GM19025 (cell line): Measurements from ENCODE around the gene SEPTIN2.
A peak's percentile ranks its signal among the peaks of the same experiment; 100 is the strongest.
"Not testable (repeated sequence)": the region's sequence is repeated elsewhere in the genome, so short reads cannot be mapped to it uniquely, and the experiment has no call there.

Experiments used
- ATAC-seq: cut with Tn5 transposase; IDR thresholded peaks from one replicate; pipeline ENCODE4 v1.9.1; 2021; ENCODE audit warnings: mild to moderate bottlenecking, low read depth, moderate library complexity; ENCODE audit not compliant: unreplicated experiment

Gene SEPTIN2

DNA sequence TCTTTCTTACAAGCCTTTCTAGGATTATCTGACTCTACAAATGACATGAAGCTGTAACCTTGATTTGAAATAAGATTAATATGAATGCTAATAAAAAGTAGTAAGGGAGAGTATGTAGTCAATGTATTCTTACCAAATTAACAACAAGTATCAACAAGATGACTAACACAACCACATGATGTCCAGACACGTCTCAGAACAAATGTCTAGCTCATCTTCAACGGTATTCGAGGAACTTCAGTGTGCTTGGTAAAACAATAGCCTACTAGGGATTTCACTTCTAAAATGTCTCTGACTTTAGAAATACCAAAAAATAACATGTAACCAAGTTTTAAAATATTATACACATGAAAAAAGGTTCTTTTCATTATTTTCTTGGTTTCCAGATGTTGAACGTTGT lies 3.6 kb upstream of the SEPTIN2 start:
- ATAC-seq, result no peak

DNA sequence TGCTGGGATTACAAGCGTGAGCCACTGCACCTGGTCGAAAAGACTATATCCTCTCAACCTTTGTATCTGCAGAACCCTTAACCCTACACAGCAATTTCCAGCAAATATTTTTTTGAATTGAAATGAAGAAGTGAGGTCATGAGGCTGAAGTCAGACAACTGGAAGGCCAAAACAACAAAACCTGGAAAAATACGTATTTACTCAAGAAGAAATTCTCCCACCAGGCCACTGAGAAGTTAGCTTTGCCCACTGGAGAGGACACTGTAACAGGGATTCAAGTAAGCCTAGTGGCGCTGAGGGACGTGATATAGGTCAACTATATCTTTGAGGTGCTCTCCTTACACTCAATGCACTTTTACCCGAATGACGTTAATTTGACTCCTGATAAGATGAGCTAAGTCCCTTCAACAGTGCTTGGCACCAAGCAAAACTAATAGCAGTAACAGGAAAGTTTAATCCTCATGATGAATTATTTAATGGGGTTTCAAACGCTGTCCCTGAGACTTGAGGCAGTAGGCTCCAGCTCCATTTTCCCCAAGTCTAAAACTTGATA lies 2.1 kb upstream of the SEPTIN2 start:
- ATAC-seq, result no peak

DNA sequence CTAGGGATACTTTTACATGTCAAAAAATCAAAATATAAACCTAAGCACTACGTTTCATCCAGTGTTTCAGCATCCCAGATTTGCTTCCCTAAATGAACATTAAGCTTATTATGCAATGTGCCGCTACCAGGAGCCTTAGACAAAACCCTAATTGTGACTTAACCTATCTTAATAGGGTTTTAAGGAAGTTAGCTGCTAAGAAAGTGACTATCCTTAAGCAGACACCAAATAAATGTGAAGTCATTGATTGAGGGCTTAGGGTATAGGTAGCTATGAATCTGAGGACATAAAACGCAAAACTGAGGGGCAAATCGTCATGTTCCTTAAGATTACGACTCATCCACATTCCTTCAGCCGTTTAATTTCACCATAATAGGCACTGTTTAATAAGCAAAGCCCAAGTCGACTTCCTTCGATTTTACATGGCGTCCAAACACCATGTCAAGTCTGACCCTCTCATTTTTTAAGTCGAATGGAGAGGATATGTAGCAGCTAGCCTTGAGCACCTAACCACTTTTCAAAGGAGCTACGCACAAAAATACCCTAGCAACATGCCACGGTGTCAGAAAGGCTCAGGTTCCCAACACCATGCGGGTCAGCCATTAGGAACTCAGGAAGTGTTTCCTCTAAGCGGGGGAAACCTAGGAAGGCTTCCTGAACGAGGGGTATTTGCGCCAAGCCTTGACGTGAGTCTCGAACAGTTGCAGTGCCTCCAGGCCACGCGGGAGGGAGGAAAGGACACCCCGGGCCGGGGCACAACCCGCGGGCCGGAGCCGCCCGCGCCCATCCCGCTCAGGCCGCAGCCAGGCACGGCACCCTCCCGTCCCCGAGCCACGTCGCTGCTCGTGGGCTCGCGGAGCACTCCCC lies 1.3 kb upstream of the SEPTIN2 start:
- no peak for ATAC-seq

DNA sequence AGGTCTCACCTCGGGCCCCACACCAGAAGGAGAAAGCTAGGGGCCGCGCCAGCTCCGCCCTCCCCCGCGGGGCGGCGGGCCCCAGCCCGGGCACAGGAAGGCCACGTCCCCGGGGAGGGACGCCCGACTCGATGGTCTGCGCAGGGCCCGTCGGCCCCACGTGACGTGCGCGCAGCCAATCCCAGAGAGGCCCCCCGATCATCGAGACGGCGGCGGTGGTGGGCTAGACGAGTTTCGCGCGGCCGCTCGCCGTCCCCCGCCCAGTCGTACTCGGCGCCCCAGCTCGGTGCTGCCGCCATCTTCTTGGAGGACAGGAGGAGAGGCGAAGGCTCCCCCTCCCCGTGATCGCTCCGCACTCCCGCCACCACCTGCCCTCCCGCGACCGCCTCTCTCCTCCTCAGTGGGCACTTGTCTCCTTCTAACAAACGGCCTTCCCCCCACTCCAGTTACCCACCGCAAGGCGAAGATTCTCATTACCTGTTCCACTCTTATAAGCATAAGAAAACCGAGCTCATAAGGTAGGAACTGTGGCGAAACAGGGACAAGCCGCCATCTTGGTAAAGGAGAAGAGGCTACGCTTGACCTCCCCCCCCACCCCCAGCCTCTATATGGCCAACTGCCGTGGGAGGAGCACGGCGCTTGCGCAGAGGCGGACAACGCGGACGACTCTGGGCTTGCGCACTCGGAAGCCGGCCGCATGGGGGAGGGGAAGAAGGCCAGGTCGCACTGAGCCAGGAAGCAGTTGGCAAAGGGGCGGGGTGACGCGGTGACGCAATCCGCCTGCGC lies 439 bp upstream of the SEPTIN2 start, which contains the start of gene HDLBP:
HDLBP (minus strand) TSS at position 580 of the 786 bp plus-strand sequence. CDS start 48,803 bp downstream, outside the sequence.
- peak; percentile 73 for ATAC-seq

DNA sequence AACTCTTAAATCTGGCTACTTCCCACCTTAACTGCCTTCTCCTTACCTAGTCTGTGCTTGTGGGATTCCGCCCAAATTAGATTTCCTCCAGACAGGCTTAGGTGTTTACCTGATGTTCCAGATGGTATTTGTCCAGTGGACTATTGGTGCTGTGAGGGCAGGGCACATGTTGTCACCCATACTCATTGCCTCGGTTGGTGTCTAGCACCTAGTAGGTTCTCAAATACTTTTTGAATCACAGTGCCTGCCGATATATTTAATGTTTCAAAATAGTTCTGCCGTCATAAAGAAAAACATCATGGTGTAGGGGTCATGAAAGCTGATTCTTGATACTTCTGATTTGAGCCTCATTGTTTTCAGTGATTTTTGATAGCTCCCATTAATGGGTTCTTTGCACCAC lies 1.1 kb downstream of the SEPTIN2 start:
- ATAC-seq, result no peak

DNA sequence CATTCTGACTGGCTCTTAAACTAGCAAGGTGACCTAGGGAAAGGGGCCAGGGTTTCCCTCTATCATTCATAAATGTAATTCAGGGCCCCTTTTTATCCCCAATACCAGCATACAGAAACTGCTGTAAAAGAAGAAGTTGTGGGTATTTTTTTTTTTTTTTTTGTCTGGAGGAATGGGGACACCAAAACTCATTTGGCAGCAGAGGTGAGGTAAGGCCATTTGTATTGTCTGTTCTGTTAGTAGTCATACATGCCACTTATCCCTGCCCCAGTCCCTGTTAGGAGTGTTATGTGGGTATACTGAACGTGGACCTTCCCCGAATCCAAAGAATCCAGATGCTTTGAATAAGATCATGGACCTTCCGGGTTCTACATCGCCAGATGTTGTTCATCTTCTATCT lies 1.7 kb downstream of the SEPTIN2 start:
- no peak for ATAC-seq

DNA sequence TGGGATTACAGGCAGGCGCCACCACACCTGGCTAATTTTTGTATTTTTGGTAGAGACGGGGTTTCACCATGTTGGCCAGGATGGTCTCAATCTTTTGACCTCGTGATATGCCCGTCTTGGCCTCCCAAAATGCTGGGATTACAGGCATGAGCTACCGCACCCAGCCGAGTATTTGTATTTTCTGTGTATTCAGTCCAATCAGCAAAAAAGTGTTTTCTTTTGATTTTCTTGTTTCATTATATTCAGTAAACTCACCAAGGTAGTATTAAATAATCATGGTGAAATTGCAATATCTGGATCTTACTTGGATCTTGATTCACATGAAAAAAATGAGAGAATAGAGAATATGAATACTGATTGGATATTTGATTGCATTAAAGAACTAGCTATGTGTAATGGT lies 3.1 kb downstream of the SEPTIN2 start:
- not testable (repeated sequence) for ATAC-seq

DNA sequence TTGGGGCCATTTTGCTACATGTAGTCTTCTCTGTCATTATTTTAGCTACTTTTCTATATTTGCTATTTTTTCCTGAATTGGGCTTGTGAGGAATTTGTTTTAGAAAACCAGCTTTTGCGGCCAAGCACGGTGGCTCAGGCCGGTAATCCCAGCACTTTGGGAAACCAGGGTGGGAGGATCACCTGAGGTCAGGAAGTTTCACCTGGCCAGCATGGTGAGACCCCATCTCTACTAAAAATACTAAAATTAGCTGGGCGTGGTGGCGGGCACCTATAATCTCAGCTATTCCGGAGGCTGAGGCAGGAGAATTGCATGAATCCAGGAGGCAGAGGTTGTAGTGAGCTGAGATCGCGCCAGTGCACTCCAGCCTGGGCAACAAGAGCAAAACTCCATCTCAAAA lies 4.7 kb downstream of the SEPTIN2 start:
- no peak for ATAC-seq

DNA sequence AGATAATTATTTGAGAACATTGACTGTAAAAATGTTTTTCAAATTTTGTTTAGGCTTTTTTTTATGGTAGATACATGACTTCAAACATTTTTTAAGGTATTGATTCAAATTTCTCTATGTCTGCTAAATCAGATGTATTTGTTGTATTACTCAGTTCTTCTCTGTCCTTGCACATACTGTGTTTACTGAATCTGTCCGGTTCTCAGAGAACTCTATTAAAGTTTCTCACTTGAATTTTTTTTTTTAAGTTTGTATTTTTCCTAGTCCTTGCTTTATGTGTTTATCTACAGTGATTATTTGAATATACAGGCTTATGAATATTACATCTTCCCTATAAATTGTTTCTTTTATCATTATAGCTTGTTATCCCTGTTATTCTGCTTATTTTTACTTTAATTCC lies 5.3 kb downstream of the SEPTIN2 start:
- no peak for ATAC-seq

DNA sequence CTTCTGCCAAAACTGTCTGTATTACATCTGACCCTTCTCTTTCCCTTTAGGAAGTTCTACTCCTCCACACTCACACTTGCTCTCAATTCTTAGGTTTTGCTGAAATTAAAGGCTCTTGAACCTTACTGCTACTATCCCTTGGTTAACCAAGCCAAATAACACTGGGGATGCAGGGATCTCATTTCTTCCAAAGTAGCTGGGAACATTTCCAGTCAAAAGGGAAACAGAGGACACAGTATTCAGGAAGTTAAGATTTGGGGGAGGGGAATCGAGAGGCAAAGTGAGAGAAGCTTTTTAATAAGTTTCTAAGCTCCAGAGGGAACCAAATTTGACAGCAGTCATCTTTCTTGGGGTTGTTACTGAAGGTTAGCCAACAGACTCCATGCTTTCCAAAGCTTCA lies 6.2 kb downstream of the SEPTIN2 start:
- ATAC-seq, result no peak

DNA sequence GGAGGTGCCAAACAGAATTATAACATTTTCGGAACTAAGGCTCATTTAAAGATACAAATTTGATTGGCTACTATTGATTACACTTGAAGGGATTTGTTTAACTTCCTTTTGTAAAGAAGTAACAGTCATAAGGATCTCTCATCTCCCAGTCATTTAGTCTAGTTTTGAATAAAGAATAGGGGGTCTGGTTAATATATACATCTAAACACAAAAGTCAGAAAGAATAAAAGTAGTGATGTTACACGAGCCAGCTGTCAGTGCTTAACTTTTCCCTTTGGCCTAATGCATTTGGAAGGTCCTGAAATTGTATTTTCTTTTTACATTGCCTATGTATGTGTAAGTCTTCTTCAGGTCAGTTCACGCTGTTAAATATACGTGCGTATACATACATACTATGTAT lies 8.1 kb downstream of the SEPTIN2 start:
- no peak for ATAC-seq

DNA sequence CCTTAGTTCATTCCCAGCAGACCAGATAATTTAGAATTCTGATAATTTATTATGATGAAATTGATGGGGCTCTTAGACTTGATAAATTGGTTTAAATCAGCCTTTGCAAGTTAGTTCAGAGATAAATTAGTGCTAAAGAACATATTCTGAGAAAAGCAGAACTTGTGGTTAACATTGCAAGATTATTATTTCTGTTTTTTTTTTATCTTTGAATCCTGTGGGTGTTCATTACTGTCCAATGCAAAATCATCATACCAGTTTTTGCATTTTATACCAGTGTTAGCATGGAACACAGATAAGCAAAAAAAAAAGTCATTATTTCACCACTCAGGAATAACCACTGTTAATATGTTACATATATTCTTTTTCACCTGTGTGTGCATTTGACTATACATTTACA lies 9.1 kb downstream of the SEPTIN2 start:
- no peak for ATAC-seq

DNA sequence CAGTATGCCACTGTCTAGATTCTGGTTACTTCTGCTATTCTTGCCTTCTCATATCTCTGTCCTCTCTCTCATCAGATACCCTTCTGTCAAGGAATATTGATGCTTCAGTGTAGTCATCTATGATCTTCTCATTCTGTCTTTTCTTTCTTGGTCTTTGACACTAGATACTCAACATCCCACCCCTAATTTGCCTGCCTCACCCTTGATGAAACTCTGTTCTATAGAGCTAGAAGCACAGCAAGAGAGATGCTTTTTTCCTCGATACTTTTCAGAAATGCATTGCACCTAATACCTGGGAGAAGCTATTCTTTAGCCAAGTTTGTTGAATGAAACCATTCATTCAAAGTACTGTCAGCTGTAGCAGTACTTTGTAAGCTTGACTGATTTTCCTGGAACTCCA lies 9.5 kb downstream of the SEPTIN2 start:
- no peak for ATAC-seq

DNA sequence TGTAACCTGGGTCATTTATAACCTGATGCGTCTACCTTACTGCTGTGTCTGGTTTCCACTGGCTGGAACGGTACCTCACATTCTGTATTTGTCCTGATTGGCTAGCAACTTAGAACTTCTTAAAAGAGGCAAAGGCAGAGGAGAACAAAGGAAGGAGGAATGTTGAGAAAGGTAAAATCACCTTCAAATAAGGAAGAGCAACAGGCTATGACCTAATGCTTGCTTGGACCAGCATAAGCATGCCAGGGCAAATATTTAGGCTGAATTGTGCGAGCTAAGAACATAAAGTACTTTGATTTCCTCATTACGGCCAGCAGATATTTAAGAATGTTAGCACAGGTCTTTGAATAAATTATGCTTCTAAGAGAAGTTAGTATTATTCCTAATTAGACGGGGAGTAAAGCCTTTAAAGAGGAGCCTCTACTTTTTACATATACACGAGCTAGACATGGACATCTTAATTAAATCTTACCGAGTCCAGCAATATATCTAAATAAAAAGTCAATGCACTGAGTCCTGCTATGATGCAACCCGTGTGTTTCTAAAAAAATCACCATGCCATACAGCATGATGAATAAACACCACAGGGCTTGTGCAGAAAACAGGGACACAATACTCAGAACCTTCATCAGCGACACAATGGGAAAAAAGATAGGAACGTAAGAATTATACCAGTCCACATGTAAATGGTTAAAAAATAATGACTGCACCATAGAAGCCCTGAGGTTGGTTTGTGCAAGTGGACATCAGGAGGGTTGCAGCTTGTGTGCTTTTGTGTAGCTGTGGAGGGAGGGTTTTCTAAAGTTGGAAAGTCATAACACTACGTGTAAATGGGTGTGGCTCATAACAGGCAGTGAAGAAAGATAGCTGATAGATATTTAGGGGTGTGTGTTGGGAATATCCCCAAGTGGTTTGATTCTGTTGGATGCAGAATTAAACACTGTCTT lies 14.2 kb downstream of the SEPTIN2 start:
- ATAC-seq, result no peak

DNA sequence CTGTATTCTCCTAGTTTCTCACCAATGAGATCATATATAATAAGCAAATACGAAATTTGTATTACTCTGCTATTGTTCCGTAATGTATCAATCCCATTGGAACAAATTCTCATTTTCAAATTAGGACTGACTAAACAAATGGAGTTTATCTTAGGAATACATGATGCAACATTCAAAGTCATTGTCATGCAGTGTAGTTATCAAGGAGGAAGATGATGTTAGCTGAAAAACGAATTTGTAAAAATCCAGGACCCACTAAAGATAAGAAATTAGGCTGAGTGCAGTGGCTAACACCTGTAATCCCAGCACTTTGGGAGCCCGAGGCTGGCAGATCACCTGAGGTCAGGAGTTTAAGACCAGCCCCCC lies 14.9 kb downstream of the SEPTIN2 start:
- ATAC-seq, result no peak

DNA sequence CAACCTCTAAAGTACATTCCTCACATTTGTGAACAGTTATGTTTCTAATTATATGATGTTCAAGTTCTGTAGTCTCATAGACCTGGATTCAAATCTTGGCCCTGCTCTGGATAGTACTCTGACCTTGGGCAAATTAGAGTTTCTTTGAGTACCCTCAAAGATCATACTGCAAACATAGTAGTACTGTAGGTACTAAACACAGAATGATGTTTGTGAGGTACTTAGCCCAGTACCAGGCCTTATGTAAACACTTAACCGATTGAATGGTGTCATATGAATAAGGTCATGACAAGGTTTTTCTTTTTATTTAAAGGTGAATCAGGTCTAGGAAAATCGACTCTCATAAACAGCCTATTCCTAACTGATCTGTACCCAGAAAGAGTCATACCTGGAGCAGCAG lies 19.1 kb downstream of the SEPTIN2 start:
- ATAC-seq, result no peak

DNA sequence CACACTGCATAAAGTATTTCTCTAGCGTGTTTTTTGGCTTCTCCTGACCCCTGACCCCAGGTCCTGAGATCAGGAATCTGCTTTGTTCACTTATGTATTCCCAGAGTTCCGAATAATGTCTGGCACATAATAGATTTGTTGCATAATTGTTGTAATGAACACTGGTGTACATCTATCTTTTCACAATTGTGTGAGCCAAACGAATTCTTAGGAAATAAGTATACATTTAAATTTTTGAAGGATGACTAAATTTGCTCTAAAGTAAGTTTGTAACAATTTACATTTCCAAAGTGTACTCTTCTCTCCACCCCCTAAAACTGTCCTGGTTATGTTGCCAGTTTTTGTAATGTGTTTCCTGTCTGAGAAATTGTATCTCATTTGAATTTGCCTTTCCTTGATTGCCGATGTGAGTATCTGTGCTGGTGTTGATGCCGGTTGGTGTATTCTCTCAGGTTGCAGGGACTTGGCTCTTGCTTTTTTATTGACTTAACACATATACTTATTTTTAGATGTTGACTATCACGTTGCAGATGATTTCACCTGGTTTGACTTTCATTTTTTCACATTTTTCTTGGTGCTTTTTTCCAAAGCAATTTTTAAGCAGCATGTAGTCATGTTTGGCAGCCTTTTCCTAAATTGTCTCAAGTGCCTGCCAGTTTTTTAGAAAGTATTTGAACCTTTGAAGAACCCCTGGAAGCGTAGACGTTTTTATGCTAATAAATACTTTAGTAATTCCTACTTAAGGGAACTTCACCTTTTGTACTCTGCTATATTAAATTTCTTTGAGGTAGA lies 24.3 kb downstream of the SEPTIN2 start:
- ATAC-seq, result no peak

DNA sequence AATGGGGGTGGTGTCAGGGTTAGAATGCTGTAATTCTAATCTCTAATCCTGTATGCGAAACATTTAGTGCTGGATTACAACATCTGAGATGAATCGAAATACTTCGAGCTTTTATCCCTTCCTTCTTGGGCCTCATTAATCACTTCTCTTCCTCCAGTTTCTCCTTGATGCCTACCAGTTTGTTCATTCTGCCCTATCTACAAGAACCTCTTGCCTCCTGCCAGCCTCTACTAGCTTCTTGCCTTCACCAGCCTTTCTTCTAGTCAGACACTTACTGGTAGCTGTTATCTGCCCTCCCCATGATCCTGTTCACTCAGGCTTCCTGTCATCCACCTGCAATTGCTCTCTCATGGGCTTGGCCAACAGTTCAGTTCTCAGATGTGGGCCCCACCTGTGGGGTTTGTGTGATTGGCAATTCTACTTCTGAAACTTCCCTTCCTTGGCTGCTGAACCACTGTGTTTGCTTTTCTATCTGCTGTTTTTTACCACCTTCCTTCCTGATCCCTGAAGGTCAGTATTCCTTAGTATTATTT lies 25.0 kb downstream of the SEPTIN2 start:
- ATAC-seq, result no peak

DNA sequence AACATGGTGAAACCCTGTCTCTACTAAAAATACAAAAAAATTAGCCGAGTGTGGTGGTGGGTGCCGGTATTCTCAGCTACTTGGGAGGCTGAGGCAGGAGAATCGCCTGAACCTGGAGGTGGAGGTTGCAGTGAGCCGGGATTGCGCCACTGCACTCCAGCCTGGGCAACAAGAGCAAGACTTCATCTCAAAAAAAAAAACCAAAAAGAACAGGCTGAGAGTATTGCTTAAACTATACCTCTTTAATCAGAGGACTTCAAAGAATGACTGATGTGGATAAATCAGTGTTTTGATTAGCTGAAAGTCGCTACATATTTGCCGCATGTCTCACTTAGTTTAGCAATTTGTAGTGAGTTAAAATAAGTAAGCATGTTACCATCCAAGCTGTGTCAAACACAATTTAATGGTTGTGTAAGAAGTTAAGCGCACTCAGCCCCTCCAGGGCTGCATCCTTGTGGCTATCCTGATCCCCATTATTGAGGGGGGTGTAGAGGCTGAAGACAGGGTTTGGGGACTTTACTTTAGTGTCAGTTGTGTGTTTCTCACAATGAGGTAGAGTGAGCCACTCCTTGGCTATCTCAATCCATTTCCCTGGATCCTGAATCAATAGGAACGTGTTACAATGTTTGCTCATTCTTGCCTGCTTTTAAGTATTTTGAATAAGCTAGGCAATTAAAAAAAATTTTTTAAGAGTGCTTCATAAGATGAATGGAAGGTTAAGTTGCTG lies 29.4 kb downstream of the SEPTIN2 start:
- no peak for ATAC-seq
